GM18951 (cell line): ENCODE measurements around the gene ANO2.
"Not testable (repeated sequence)": the region's sequence is repeated elsewhere in the genome, so short reads cannot be mapped to it uniquely, and the experiment has no call there.

ENCODE experiments used
- POLR2A ChIP-seq: IDR thresholded peaks from 4 replicates; pipeline ENCODE4 v1.6.1; 2011; ENCODE audit warnings: mild to moderate bottlenecking; ENCODE audit not compliant: insufficient read length, insufficient read depth; ENCODE audit errors: extremely low read depth
- in situ Hi-C: fragments of 300-500 bp; cut with MboI; formaldehyde crosslinking; loops from one replicate; pipeline ENCODE4 v1.12.0; 2022; ENCODE audit warnings: low sequenced_read_pairs, mixed read lengths, inconsistent platforms; ENCODE audit not compliant: unreplicated experiment

Gene ANO2

GRCh38 chr12:5682581-5682980 is 262.5 kb downstream of the ANO2 start:
- in situ Hi-C loops = no loop called here
- TF ChIP-seq POLR2A = no peak

DNA sequence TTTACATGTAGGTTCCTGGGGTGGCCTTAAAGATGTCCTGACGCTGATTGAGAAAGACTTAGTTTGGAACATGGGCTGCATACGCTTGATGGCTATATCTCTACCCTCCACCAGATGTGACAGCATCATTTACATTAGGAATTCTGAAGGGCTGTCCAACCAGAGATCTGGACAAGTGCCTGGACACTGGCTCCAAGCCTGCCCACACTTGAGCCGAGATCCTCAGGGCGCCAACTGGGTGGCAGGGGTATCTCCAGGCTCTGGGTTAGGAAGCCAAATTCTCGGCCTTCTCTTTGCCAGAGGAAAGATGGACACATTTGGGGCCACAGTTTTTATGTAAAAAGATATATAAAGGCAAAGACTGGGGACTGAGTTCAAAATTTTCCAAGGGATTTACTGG is 266.9 kb downstream of the ANO2 start:
- in situ Hi-C loops = no loop called here
- TF ChIP-seq POLR2A = no peak

DNA sequence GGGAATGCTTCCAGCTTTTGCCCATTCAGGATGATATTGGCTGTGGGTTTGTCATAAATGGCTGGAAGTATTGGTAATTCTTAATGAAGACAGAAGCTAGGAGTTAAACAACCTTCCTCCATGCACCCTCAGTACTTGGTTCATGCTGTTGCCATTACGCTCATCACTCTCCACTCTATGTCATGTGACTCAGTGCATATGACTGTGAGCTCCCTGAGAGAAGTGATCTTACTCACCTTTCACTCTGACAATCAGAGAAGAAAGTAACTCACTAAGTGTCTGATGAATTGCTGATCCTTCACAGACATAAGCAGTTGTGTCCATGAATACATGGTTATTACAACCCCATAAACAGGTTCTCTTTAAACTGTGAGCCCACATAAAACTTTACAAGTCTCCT is 275.4 kb downstream of the ANO2 start:
- in situ Hi-C loops = not testable (repeated sequence)

DNA sequence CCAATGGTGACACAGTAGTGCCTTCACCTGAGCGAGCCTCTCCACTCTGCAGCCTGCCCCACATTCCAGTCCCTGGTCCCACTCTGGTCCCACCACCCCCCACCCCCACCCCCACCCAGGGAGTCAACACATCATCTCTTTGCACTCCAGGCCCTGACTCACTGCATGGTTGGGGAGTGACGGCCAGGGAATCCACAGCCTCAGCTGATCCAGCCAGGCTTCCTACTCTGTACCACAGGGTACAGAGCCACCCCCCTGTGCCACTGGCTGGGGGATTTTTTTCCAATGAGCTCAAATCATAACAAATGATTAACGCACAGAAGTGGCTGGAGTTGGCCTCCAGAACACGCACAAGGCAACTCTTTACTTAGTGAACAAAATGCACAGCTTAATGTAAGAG is 279.4 kb downstream of the ANO2 start:
- TF ChIP-seq POLR2A = no peak
- in situ Hi-C loops = no loop called here

DNA sequence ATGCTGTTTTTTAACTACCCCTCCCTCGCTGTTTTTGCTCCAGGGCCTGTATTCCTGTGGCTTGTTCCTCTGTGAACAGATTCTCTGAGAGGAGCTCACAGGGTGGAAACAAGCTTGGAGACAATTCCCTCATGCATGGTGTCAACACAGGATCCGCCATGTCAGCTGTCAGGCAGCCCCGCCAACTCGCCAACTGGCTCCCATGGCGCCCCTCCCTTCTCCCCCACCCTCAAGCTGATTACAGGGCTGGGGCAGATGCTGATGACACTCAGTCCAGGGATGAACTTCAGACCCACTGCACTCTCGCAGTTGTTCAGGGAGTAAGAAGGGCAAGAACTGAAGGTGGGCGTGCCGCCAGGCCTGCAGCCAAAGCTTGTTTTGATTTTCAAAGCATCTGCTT is 283.2 kb downstream of the ANO2 start:
- in situ Hi-C loops = no loop called here
- TF ChIP-seq POLR2A = no peak

DNA sequence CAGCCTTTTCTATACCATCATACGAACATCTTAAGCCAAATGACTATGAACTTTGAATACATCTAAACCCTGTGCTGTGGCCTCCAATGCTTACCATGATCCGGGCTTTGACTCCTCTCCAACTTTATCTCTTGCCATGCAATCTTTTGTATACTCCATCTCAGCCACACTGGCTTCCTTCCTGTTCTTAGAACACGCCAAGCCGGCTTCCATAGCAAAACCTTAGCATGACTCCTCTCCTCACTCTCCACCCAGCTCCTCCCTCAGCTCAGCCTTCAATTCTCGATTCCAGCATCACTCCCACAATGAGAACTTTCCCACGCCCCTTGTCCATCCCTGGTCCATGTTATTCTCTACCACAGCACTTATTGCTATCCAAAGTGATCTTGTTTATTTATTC is 284.8 kb downstream of the ANO2 start:
- in situ Hi-C loops = no loop called here
- no peak for TF ChIP-seq POLR2A

DNA sequence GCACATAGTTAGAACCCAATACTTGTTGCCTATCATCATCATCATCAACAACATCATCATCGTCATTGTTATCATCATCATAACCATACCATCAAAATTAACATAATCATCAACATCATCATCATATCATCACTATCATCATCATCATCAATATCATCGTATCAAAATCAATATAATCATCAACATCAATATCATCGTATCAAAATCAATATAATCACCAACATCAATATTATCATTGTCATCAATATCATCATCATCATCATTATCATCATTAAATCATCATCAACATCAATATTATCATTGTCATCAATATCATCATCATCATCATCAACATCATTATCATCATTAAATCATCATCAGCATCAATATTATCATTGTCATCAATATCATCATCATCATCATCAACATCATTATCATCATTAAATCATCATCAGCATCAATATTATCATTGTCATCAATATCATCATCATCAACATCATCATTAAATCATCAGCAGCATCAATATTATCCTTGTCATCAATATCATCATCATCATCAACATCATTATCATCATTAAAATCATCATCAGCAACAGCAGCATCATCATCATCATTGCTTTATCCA is 286.6 kb downstream of the ANO2 start:
- in situ Hi-C loops = not testable (repeated sequence)

- TF ChIP-seq POLR2A = no peak
- in situ Hi-C loops = no loop called here
Measured at GRCh38 chr12:5656836-5657235, 288.2 kb downstream of the ANO2 start.

DNA sequence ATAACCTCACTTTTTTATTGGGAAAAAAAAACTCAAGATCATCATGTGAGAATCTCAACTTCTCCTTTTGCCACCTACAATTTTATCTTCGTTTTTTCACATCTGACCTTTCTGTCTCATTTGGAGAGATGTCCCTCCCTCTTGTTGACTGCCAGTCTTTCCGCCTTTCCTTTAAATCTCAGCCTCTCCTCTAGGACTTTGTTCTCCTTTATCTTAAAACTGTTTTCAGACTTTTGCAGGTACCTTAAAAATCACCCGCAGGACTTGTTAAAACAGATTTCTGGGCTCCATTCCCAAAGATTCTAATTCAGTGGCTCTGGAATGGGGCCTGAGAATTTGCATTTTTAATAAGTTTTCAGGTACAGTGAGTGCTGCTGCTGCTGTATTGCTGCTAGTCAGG is 289.9 kb downstream of the ANO2 start:
- TF ChIP-seq POLR2A = no peak
- in situ Hi-C loops = no loop called here

DNA sequence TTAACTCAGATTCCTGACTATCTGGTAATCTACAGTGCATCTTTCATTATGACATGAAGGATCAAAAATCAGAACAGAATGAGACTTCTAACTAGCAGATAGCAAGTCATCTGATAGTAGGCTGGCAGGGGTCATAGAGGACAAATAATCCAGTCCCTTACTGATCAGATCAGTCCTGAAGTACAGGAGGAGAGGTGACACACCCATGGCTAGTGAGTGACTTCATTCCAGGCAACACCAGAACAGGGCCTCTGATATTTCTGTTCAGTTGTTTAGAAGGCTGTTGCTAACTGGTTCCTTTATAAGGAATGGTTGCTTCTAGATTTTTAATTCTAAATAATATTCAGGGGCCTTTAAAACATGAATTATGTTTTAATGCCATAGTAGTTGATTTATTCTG is 291.0 kb downstream of the ANO2 start:
- in situ Hi-C loops = no loop called here
- TF ChIP-seq POLR2A = no peak

- in situ Hi-C loops = no loop called here
- TF ChIP-seq POLR2A = no peak
Measured at GRCh38 chr12:5650829-5651461, 294.1 kb downstream of the ANO2 start.

DNA sequence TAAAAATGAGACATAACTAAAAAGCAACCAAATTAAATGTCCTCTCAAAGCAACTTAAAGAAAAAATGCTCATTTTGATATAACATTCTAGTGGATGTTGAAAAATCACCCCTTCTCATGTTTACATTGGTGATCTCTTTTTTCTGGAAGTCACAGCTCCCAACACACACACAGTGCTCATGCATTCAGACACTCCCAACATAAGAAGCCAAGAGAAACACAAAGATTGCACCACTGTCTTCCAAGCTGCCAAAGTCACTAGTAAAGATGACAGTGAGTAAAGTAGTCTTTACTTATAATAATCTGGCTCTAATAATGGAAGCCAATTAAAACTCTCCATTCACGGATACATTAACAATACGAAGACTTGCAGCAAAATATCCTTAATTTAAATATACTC is 294.8 kb downstream of the ANO2 start:
- no peak for TF ChIP-seq POLR2A
- in situ Hi-C loops = no loop called here

GRCh38 chr12:5648692-5649359 is 296.2 kb downstream of the ANO2 start:
- in situ Hi-C loops = no loop called here
- TF ChIP-seq POLR2A = no peak

DNA sequence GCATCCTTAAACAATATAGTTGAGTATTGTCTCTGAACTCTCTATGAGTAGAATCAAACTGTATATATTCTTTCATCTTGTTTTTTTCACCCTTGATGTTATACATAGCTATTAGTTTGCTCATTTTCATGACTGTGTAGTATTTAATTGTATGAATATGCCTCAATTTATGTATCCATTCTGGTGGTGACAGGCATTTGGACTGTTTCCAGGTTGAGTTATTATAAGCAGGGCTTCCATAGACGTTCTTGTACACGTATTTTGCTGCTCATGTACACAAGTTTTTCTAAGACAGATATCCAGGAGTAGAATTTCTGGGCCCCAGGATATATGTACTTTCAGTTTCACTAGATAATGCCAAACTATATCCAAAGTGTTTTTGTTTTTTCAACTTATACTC is 301.8 kb downstream of the ANO2 start:
- in situ Hi-C loops = no loop called here
- no peak for TF ChIP-seq POLR2A
